Measurements from ENCODE around the gene RILP. TPM values are rescaled to one million over a fixed set of nuclear protein-coding genes. Genes with fewer than 3 reads are reported as not detected.
A peak's percentile ranks its signal among the peaks of the same experiment; 100 is the strongest.
"Not testable (repeated sequence)": the region's sequence is repeated elsewhere in the genome, so short reads cannot be mapped to it uniquely, and the experiment has no call there.

Gene RILP
- total RNA-seq (ENCODE audit: unreplicated experiment): 14.2 TPM
- long read RNA-seq, partial matches to known transcripts: 6 of 13 reads
- long read RNA-seq, other reads (novel, unspliced or antisense): 3 of 13 reads

GRCh38 chr17:1649844-1650501 is at the start of gene RILP:
Gene RILP (minus strand): TSS chr17:1649866. CDS start chr17:1649804, 62 bp downstream.
- peaks cover 25% of the 10 kb centered on the region for H3K36me3 Mint-ChIP-seq (ENCODE audit: low read depth, unreplicated experiment)
- H3K4me1 Mint-ChIP-seq (ENCODE audit: unreplicated experiment): peaks cover 25% of the 10 kb centered on the region
- no peak for DNase-seq (ENCODE audit: low spot score)
- H3K27me3 Mint-ChIP-seq (ENCODE audit: unreplicated experiment): peaks cover 12% of the 10 kb centered on the region
- H3K9me3 Mint-ChIP-seq (ENCODE audit: unreplicated experiment): no peaks in the 10 kb centered on the region
- peak within 1 kb of the TSS; percentile 56 for H3K4me3 Mint-ChIP-seq (ENCODE audit: unreplicated experiment)
- TF ChIP-seq CTCF (IDR thresholded peaks at IDR 0.05; ENCODE audit: unreplicated experiment): no peak
- H3K27ac Mint-ChIP-seq (ENCODE audit: unreplicated experiment): no peak within 1 kb of the TSS

- Mint-ChIP-seq H3K9me3 (ENCODE audit: unreplicated experiment) (no peaks in the 10 kb centered on the region), H3K4me3 (ENCODE audit: unreplicated experiment) (no peak overlapping the region), H3K27ac (ENCODE audit: unreplicated experiment) (no peak overlapping the region), H3K36me3 (ENCODE audit: low read depth, unreplicated experiment) (peaks cover 2% of the 10 kb centered on the region), H3K4me1 (ENCODE audit: unreplicated experiment) (peaks cover 2% of the 10 kb centered on the region), H3K27me3 (ENCODE audit: unreplicated experiment) (peaks cover 3% of the 10 kb centered on the region)
- no peak for DNase-seq (ENCODE audit: low spot score)
- TF ChIP-seq CTCF (IDR thresholded peaks at IDR 0.05; ENCODE audit: unreplicated experiment): no peak
Measured at GRCh38 chr17:1697681-1698080, 48.0 kb upstream of the RILP start.

- peaks cover 4% of the 10 kb centered on the region for H3K9me3 Mint-ChIP-seq (ENCODE audit: unreplicated experiment)
- TF ChIP-seq CTCF (IDR thresholded peaks at IDR 0.05; ENCODE audit: unreplicated experiment): no peak
Measured at GRCh38 chr17:1695365-1695764, 45.7 kb upstream of the RILP start.

GRCh38 chr17:1693339-1693738 is 43.7 kb upstream of the RILP start:
- no peak for TF ChIP-seq CTCF (IDR thresholded peaks at IDR 0.05; ENCODE audit: unreplicated experiment)
- Mint-ChIP-seq H3K27me3 (ENCODE audit: unreplicated experiment) (peaks cover 6% of the 10 kb centered on the region), H3K4me1 (ENCODE audit: unreplicated experiment) (peaks cover 2% of the 10 kb centered on the region), H3K9me3 (ENCODE audit: unreplicated experiment) (peaks cover 4% of the 10 kb centered on the region), H3K4me3 (ENCODE audit: unreplicated experiment) (no peak overlapping the region), H3K36me3 (ENCODE audit: low read depth, unreplicated experiment) (peaks cover 13% of the 10 kb centered on the region), H3K27ac (ENCODE audit: unreplicated experiment) (peak overlapping the region; percentile 51)
- DNase-seq (ENCODE audit: low spot score): no peak

More at GRCh38 chr17:1695365-1695764, 45.7 kb upstream of the RILP start:
- peaks cover 13% of the 10 kb centered on the region for H3K36me3 Mint-ChIP-seq (ENCODE audit: low read depth, unreplicated experiment)
- H3K4me3 Mint-ChIP-seq (ENCODE audit: unreplicated experiment): no peak overlapping the region
- H3K27me3 Mint-ChIP-seq (ENCODE audit: unreplicated experiment): peaks cover 6% of the 10 kb centered on the region
- H3K4me1 Mint-ChIP-seq (ENCODE audit: unreplicated experiment): peaks cover 2% of the 10 kb centered on the region
- H3K27ac Mint-ChIP-seq (ENCODE audit: unreplicated experiment): no peak overlapping the region
- DNase-seq (ENCODE audit: low spot score): no peak

GRCh38 chr17:1690544-1691221 is 41.0 kb upstream of the RILP start:
- H3K27ac Mint-ChIP-seq (ENCODE audit: unreplicated experiment): no peak overlapping the region
- peaks cover 4% of the 10 kb centered on the region for H3K9me3 Mint-ChIP-seq (ENCODE audit: unreplicated experiment)
- H3K4me3 Mint-ChIP-seq (ENCODE audit: unreplicated experiment): peak overlapping the region; percentile 76
- no peaks in the 10 kb centered on the region for H3K4me1 Mint-ChIP-seq (ENCODE audit: unreplicated experiment)
- no peak for DNase-seq (ENCODE audit: low spot score)
- H3K36me3 Mint-ChIP-seq (ENCODE audit: low read depth, unreplicated experiment): peaks cover 17% of the 10 kb centered on the region
- TF ChIP-seq CTCF (IDR thresholded peaks at IDR 0.05; ENCODE audit: unreplicated experiment): no peak
- peaks cover 10% of the 10 kb centered on the region for H3K27me3 Mint-ChIP-seq (ENCODE audit: unreplicated experiment)

- Mint-ChIP-seq H3K36me3 (ENCODE audit: low read depth, unreplicated experiment) (peaks cover 24% of the 10 kb centered on the region), H3K4me1 (ENCODE audit: unreplicated experiment) (peaks cover 14% of the 10 kb centered on the region), H3K27me3 (ENCODE audit: unreplicated experiment) (peaks cover 14% of the 10 kb centered on the region)
- not testable (repeated sequence) for H3K27ac Mint-ChIP-seq (ENCODE audit: unreplicated experiment); DNase-seq (ENCODE audit: low spot score); H3K9me3 Mint-ChIP-seq (ENCODE audit: unreplicated experiment); H3K4me3 Mint-ChIP-seq (ENCODE audit: unreplicated experiment)
Measured at GRCh38 chr17:1688405-1688804, 38.7 kb upstream of the RILP start.
